Thyroid gland (tissue), 4 donors: ENCODE results near the gene ATE1. TPM values are rescaled to one million over a fixed set of nuclear protein-coding genes. Genes with fewer than 3 reads are reported as not detected.

Experiments
- DNase-seq, 2 donors: peaks; one replicate each; pipeline ENCODE4 v3.0.0-alpha.2; 2019
- H3K27ac ChIP-seq, 3 donors: fragments of 200-600 bp; sonication (generic); 1 replicate in 2 of 3; 2 replicates in 1 of 3; pipeline ENCODE4 v1.5.1; 2016 to 2019; ENCODE audit warnings: mild to moderate bottlenecking in 1 of 3, moderate library complexity in 1 of 3
- H3K27me3 ChIP-seq: fragments of 200-600 bp; sonication (generic); one replicate; pipeline ENCODE4 v1.5.1; 2019
- H3K36me3 ChIP-seq, 2 donors: fragments of 200-600 bp; sonication (generic); one replicate each; pipeline ENCODE4 v1.5.1; 2016 to 2019
- H3K4me1 ChIP-seq, 2 donors: fragments of 200-600 bp; sonication (generic); one replicate each; pipeline ENCODE4 v1.5.1; 2017 to 2019
- H3K4me3 ChIP-seq, 3 donors: fragments of 200-600 bp; sonication (generic); replicated peaks in 1 of 3; 1 replicate in 2 of 3; 2 replicates in 1 of 3; pipeline ENCODE4 v1.5.1; 2016; ENCODE audit warnings: mild to moderate bottlenecking in 1 of 3
- H3K9me3 ChIP-seq: fragments of 200-600 bp; sonication (generic); one replicate; pipeline ENCODE4 v1.5.1; 2017
- CTCF ChIP-seq, 6 experiments: fragments of 200-600 bp in 3 of 6; fragments of 450-650 bp in 3 of 6; sonication (generic) in 3 of 6; IDR thresholded peaks; one replicate each; pipeline ENCODE4 v1.5.1; 2016 to 2019; ENCODE audit warnings: antibody characterized with exemption in 6 of 6, mild to moderate bottlenecking in 2 of 6, inconsistent platforms in 1 of 6, moderate library complexity in 1 of 6
- POLR2A ChIP-seq, 2 donors: fragments of 450-650 bp; IDR thresholded peaks; one replicate each; pipeline ENCODE4 v1.6.1; 2017; ENCODE audit warnings: antibody characterized with exemption in 2 of 2, mild to moderate bottlenecking in 2 of 2, moderate library complexity in 1 of 2
- WGBS, 2 donors: methylation state at CpG; one replicate each; pipeline ENCODE4 v1.1.5; 2017; 5-methylcytosine and 5-hydroxymethylcytosine counted together
- intact Hi-C: fragments of 100-400 bp; cut with DNase I; formaldehyde crosslinking; loops from one replicate; pipeline ENCODE4 v1.15.1; 2023
- small RNA-seq: library from RNA; depleted of rRNA; stranded (forward); fragments of <200 nt; gene quantifications from one replicate; pipeline ENCODE3, GENCODE V24; 2016
- total RNA-seq, 4 donors: library from RNA; depleted of rRNA; stranded (reverse); fragments of >200 nt; gene quantifications; one replicate each; pipeline ENCODE4 v1.2.3, GENCODE V29; 2016

The ATE1 gene
- total RNA-seq, 4 donors from 2014 or later: 47.3 to 66.0 (median 58.0) TPM

GRCh38 chr10:121692626-121693025 is 235.2 kb downstream of the ATE1 start:
- DNase-seq: no peak
- Histone ChIP-seq H3K27ac (peak overlapping the region in 1 of 3 donors; percentile 78), H3K36me3 (no peaks in the 10 kb centered on the region), H3K9me3 (no peaks in the 10 kb centered on the region), H3K4me1 (peaks cover 12 to 19% of the 10 kb centered on the region in 2 donors), H3K27me3 (no peaks in the 10 kb centered on the region), H3K4me3 (no peak overlapping the region)
- TF ChIP-seq POLR2A (IDR thresholded peaks at IDR 0.05) (no peak), CTCF (IDR thresholded peaks at IDR 0.05) (no peak)
- intact Hi-C loops: no loop called here
- 44 to 46% methylated on average over 10 of the region's 10 CpGs for WGBS, 2 donors

DNA sequence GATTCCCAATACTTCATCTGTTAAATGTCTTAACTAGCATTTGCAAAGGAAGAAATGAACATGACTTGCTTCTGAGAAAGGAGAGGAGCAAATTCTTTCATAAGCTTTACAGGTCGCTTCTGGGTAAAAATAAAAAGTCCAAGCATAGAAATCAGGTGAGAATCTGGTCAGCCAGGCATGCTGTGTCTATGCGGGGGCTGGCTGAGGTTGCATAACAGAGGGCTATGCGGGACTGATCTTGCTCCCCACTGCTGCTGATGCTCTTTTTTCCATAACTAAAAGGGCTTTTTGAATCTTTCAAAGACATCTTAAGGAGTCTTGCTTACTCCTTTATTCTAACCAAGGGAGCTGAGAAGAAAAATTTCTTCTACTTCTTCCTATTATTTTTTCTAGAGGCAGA is 236.9 kb downstream of the ATE1 start:
- TF ChIP-seq CTCF (IDR thresholded peaks at IDR 0.05): no peak
- TF ChIP-seq POLR2A (IDR thresholded peaks at IDR 0.05): no peak
- H3K9me3 ChIP-seq: no peaks in the 10 kb centered on the region
- intact Hi-C loops: no loop called here
- no peaks in the 10 kb centered on the region for H3K36me3 ChIP-seq
- H3K4me1 ChIP-seq: peaks cover 12 to 13% of the 10 kb centered on the region in 2 donors
- no peak for DNase-seq
- H3K27ac ChIP-seq: no peak overlapping the region
- no peaks in the 10 kb centered on the region for H3K27me3 ChIP-seq
- WGBS, 2 donors: 67 to 68% methylated on average over 3 of the region's 3 CpGs
- H3K4me3 ChIP-seq: no peak overlapping the region

Small RNAs within 50 kb of the gene (small RNA-seq; reads per million reads assigned to genes)
- gene RF00019 (not detected), gene RF02219 (not detected)

Other genes with a start within 250 kb of the ATE1 start
- gene NSMCE4A, start 47.2 kb upstream of the ATE1 start, total RNA-seq: 100 to 1,000 TPM in 2 of 4 donors, 10 to 100 TPM in 2; 73.1 to 133 (median 111) TPM
- gene TACC2, start 61.1 kb upstream of the ATE1 start, total RNA-seq: 100 to 1,000 TPM in 3 of 4 donors, 10 to 100 TPM in 1; 95.9 to 122 (median 114) TPM